ENCODE data around the gene RIF1. TPM values are rescaled to one million over a fixed set of nuclear protein-coding genes. Genes with fewer than 3 reads are reported as not detected.
A peak's percentile ranks its signal among the peaks of the same experiment; 100 is the strongest.

The RIF1 gene
- total RNA-seq, 2 donors from 2014 or later = 62.2 to 72.4 TPM

- Mint-ChIP-seq H3K9me3 (peaks cover 0 to 5% of the 10 kb centered on the region in 2 donors), H3K36me3 (peaks cover 12 to 76% of the 10 kb centered on the region in 2 donors), H3K27ac (no peak overlapping the region)
- DNase-seq (ENCODE audit: low spot score in 2 of 2) = no peak
- no peak for ATAC-seq
Measured at GRCh38 chr2:151478011-151478410, 68.3 kb downstream of the RIF1 start.

- Mint-ChIP-seq H3K27ac (peak overlapping the region; percentile 72 to 81), H3K36me3 (peaks cover 24 to 87% of the 10 kb centered on the region in 2 donors), H3K9me3 (peaks cover 0 to 21% of the 10 kb centered on the region in 2 donors)
- ATAC-seq (peak; percentile 93 to 94), DNase-seq (ENCODE audit: low spot score in 2 of 2) (peak in 1 of 2 donors; percentile 49)
Measured at GRCh38 chr2:151481744-151482143, 72.0 kb downstream of the RIF1 start.

GRCh38 chr2:151482171-151482725, 72.5 kb downstream of the RIF1 start:
- DNase-seq (ENCODE audit: low spot score in 2 of 2) (peak in 1 of 2 donors; percentile 9), ATAC-seq (peak; percentile 29 to 32)
- H3K9me3 Mint-ChIP-seq = peaks cover 0 to 22% of the 10 kb centered on the region in 2 donors
- H3K36me3 Mint-ChIP-seq = peaks cover 24 to 87% of the 10 kb centered on the region in 2 donors
- H3K27ac Mint-ChIP-seq = peak overlapping the region; percentile 72 to 81

- peaks cover 0 to 22% of the 10 kb centered on the region in 2 donors for H3K9me3 Mint-ChIP-seq
- no peak for ATAC-seq
- no peak for DNase-seq (ENCODE audit: low spot score in 2 of 2)
- H3K27ac Mint-ChIP-seq = no peak overlapping the region
- H3K36me3 Mint-ChIP-seq = peaks cover 24 to 79% of the 10 kb centered on the region in 2 donors
Measured at GRCh38 chr2:151483546-151483945, 73.8 kb downstream of the RIF1 start.

GRCh38 chr2:151484100-151484499, 74.4 kb downstream of the RIF1 start:
- no peak for DNase-seq (ENCODE audit: low spot score in 2 of 2)
- ATAC-seq = no peak
- Mint-ChIP-seq H3K9me3 (peaks cover 0 to 22% of the 10 kb centered on the region in 2 donors), H3K27ac (no peak overlapping the region), H3K36me3 (peaks cover 24 to 73% of the 10 kb centered on the region in 2 donors)

- peak overlapping the region in 1 of 2 donors; percentile 12 for H3K27ac Mint-ChIP-seq
- peaks cover 0 to 16% of the 10 kb centered on the region in 2 donors for H3K9me3 Mint-ChIP-seq
- peaks cover 18 to 65% of the 10 kb centered on the region in 2 donors for H3K36me3 Mint-ChIP-seq
- DNase-seq (ENCODE audit: low spot score in 2 of 2) = no peak
- ATAC-seq = peak; percentile 6 to 8
Measured at GRCh38 chr2:151486053-151486452, 76.4 kb downstream of the RIF1 start.

- Mint-ChIP-seq H3K27ac (no peak overlapping the region), H3K9me3 (peaks cover 0 to 15% of the 10 kb centered on the region in 2 donors), H3K36me3 (peaks cover 9 to 31% of the 10 kb centered on the region in 2 donors)
- DNase-seq (ENCODE audit: low spot score in 2 of 2) = no peak
- ATAC-seq = no peak
Measured at GRCh38 chr2:151490276-151490675, 80.6 kb downstream of the RIF1 start.

GRCh38 chr2:151491496-151491895, 81.8 kb downstream of the RIF1 start:
- H3K9me3 Mint-ChIP-seq = peaks cover 0 to 3% of the 10 kb centered on the region in 2 donors
- no peak for DNase-seq (ENCODE audit: low spot score in 2 of 2)
- H3K36me3 Mint-ChIP-seq = peaks cover 9 to 19% of the 10 kb centered on the region in 2 donors
- ATAC-seq = no peak
- no peak overlapping the region for H3K27ac Mint-ChIP-seq

GRCh38 chr2:151498178-151498577, 88.5 kb downstream of the RIF1 start:
- no peak for DNase-seq (ENCODE audit: low spot score in 2 of 2)
- H3K27ac Mint-ChIP-seq = no peak overlapping the region
- H3K9me3 Mint-ChIP-seq = no peaks in the 10 kb centered on the region
- H3K36me3 Mint-ChIP-seq = peaks cover 0 to 5% of the 10 kb centered on the region in 2 donors
- ATAC-seq = no peak

- ATAC-seq = no peak
- no peak for DNase-seq (ENCODE audit: low spot score in 2 of 2)
- Mint-ChIP-seq H3K27ac (peak overlapping the region in 1 of 2 donors; percentile 22), H3K9me3 (no peaks in the 10 kb centered on the region), H3K36me3 (peaks cover 9 to 10% of the 10 kb centered on the region in 2 donors)
Measured at GRCh38 chr2:151506170-151506569, 96.5 kb downstream of the RIF1 start.

- H3K9me3 Mint-ChIP-seq = no peaks in the 10 kb centered on the region
- H3K36me3 Mint-ChIP-seq = peaks cover 10 to 19% of the 10 kb centered on the region in 2 donors
- H3K27ac Mint-ChIP-seq = no peak overlapping the region
- DNase-seq (ENCODE audit: low spot score in 2 of 2) (no peak), ATAC-seq (no peak)
Measured at GRCh38 chr2:151508519-151508918, 98.8 kb downstream of the RIF1 start.

- Mint-ChIP-seq H3K27ac (no peak overlapping the region), H3K36me3 (no peaks in the 10 kb centered on the region), H3K9me3 (no peaks in the 10 kb centered on the region)
- DNase-seq (ENCODE audit: low spot score in 2 of 2) (no peak), ATAC-seq (no peak)
Measured at GRCh38 chr2:151518802-151519201, 109.1 kb downstream of the RIF1 start.

- Mint-ChIP-seq H3K9me3 (no peaks in the 10 kb centered on the region), H3K27ac (no peak overlapping the region), H3K36me3 (no peaks in the 10 kb centered on the region)
- ATAC-seq (no peak), DNase-seq (ENCODE audit: low spot score in 2 of 2) (no peak)
Measured at GRCh38 chr2:151520976-151521375, 111.3 kb downstream of the RIF1 start.

GRCh38 chr2:151522556-151522955, 112.9 kb downstream of the RIF1 start:
- ATAC-seq = no peak
- H3K9me3 Mint-ChIP-seq = no peaks in the 10 kb centered on the region

GRCh38 chr2:151523850-151524249, 114.1 kb downstream of the RIF1 start:
- Mint-ChIP-seq H3K36me3 (no peaks in the 10 kb centered on the region), H3K27ac (no peak overlapping the region), H3K9me3 (no peaks in the 10 kb centered on the region)
- ATAC-seq = no peak
- DNase-seq (ENCODE audit: low spot score in 2 of 2) = no peak

More at GRCh38 chr2:151522556-151522955, 112.9 kb downstream of the RIF1 start:
- no peaks in the 10 kb centered on the region for H3K36me3 Mint-ChIP-seq
- no peak overlapping the region for H3K27ac Mint-ChIP-seq
- DNase-seq (ENCODE audit: low spot score in 2 of 2) = no peak

- Mint-ChIP-seq H3K36me3 (peaks cover 0 to 5% of the 10 kb centered on the region in 2 donors), H3K27ac (no peak overlapping the region), H3K9me3 (no peaks in the 10 kb centered on the region)
- DNase-seq (ENCODE audit: low spot score in 2 of 2) (no peak), ATAC-seq (no peak)
Measured at GRCh38 chr2:151525821-151526373, 116.2 kb downstream of the RIF1 start.

GRCh38 chr2:151526572-151527090, 116.9 kb downstream of the RIF1 start:
- no peaks in the 10 kb centered on the region for H3K9me3 Mint-ChIP-seq
- no peak overlapping the region for H3K27ac Mint-ChIP-seq
- H3K36me3 Mint-ChIP-seq = peaks cover 0 to 5% of the 10 kb centered on the region in 2 donors
- no peak for ATAC-seq
- no peak for DNase-seq (ENCODE audit: low spot score in 2 of 2)

Data from activated naive CD4-positive, alpha-beta T cell treated with anti-CD3 and anti-CD28 coated beads, Interleukin-2, amount 50 U/mL, for 72 hours (primary cell).